Inflammatory macrophage treated with lipopolysaccharide for 1 hour (primary cell): Measurements from ENCODE around the gene STOX2.
A peak's percentile ranks its signal among the peaks of the same experiment; 100 is the strongest.
"Not testable (repeated sequence)": the region's sequence is repeated elsewhere in the genome, so short reads cannot be mapped to it uniquely, and the experiment has no call there.

Source experiments
- DNase-seq, 2 donors: peaks; one replicate each; pipeline ENCODE4 v3.0.0-alpha.2; 2020 to 2022

The STOX2 gene

GRCh38 chr4:183936574-183937345 is 31.7 kb downstream of the STOX2 start:
- peak; percentile 2 to 7 for DNase-seq

- no peak for DNase-seq
Observed at GRCh38 chr4:183940864-183941263, 35.8 kb downstream of the STOX2 start.

GRCh38 chr4:183941964-183942363 is 36.9 kb downstream of the STOX2 start:
- no peak for DNase-seq

GRCh38 chr4:183945741-183946140 is 40.6 kb downstream of the STOX2 start:
- DNase-seq: no peak

- DNase-seq: no peak
Observed at GRCh38 chr4:183950536-183950935, 45.4 kb downstream of the STOX2 start.

- DNase-seq: not testable (repeated sequence)
Observed at GRCh38 chr4:183952652-183953051, 47.5 kb downstream of the STOX2 start.

- no peak for DNase-seq
Observed at GRCh38 chr4:183959319-183960045, 54.4 kb downstream of the STOX2 start.

GRCh38 chr4:183960046-183960420 is 54.9 kb downstream of the STOX2 start:
- no peak for DNase-seq

- no peak for DNase-seq
Observed at GRCh38 chr4:183960962-183961541, 55.9 kb downstream of the STOX2 start.

- no peak for DNase-seq
Observed at GRCh38 chr4:183961795-183962194, 56.7 kb downstream of the STOX2 start.

GRCh38 chr4:183962419-183962818 is 57.3 kb downstream of the STOX2 start:
- no peak for DNase-seq

- DNase-seq: no peak
Observed at GRCh38 chr4:183966371-183966770, 61.3 kb downstream of the STOX2 start.

GRCh38 chr4:183967266-183967665 is 62.2 kb downstream of the STOX2 start:
- DNase-seq: no peak

- no peak for DNase-seq
Observed at GRCh38 chr4:183968502-183968901, 63.4 kb downstream of the STOX2 start.

GRCh38 chr4:183968931-183969330 is 63.8 kb downstream of the STOX2 start:
- DNase-seq: no peak

- no peak for DNase-seq
Observed at GRCh38 chr4:183969596-183969995, 64.5 kb downstream of the STOX2 start.

GRCh38 chr4:183971929-183972490 is 66.9 kb downstream of the STOX2 start:
- DNase-seq: no peak

- DNase-seq: no peak
Observed at GRCh38 chr4:183977707-183978106, 72.6 kb downstream of the STOX2 start.

GRCh38 chr4:183984566-183984965 is 79.5 kb downstream of the STOX2 start:
- DNase-seq: no peak

- DNase-seq: no peak
Observed at GRCh38 chr4:183985786-183986185, 80.7 kb downstream of the STOX2 start.

GRCh38 chr4:183986291-183986970 is 81.3 kb downstream of the STOX2 start:
- no peak for DNase-seq

- no peak for DNase-seq
Observed at GRCh38 chr4:183986971-183987946, 82.2 kb downstream of the STOX2 start.
